ENCODE data around the gene CALML3. TPM values are rescaled to one million over a fixed set of nuclear protein-coding genes. Genes with fewer than 3 reads are reported as not detected.
A peak's percentile ranks its signal among the peaks of the same experiment; 100 is the strongest.

CALML3 gene
- total and polyA plus RNA-seq, 2 of the 13 experiments (the other 11 are each of a cell fraction or from before 2014, with no cell fraction given): not detected

GRCh38 chr10:5547931-5548660 lies 23.3 kb downstream of the CALML3 start (continued):
- TF ChIP-seq ZBTB37 (CRISPR knock-in tag; IDR thresholded peaks at IDR 0.05) (no peak), MTA1 (CRISPR knock-in tag; IDR thresholded peaks at IDR 0.05; ENCODE audit: borderline replicate concordance) (0 out of 2 replicates have a peak, but pooled peaks have one; percentile 19), SUZ12 (IDR thresholded peaks at IDR 0.05; ENCODE audit: low read depth, low read length) (no peak), HOXA3 (CRISPR knock-in tag; IDR thresholded peaks at IDR 0.05) (peak; percentile 46; the same call in 1 of the 2 replicates), ZNF740 (CRISPR knock-in tag; IDR thresholded peaks at IDR 0.05) (no peak), ZNF331 (CRISPR knock-in tag; IDR thresholded peaks at IDR 0.05) (0 out of 2 replicates have a peak, but pooled peaks have one; percentile 9), ZNF577 (CRISPR knock-in tag; IDR thresholded peaks at IDR 0.05; ENCODE audit: borderline replicate concordance, low read depth) (no peak), RXRB (CRISPR knock-in tag; IDR thresholded peaks at IDR 0.05; ENCODE audit: borderline replicate concordance) (0 out of 2 replicates have a peak, but pooled peaks have one; percentile 8), ADNP (CRISPR knock-in tag; IDR thresholded peaks at IDR 0.05) (no peak), LCORL (IDR thresholded peaks at IDR 0.05) (no peak), LCORL (CRISPR knock-in tag; IDR thresholded peaks at IDR 0.05) (peak; percentile 51; the same call in 1 of the 2 replicates), TEF (CRISPR knock-in tag; IDR thresholded peaks at IDR 0.05) (no peak), KDM6A (CRISPR knock-in tag; IDR thresholded peaks at IDR 0.05; ENCODE audit: low read depth) (0 out of 2 replicates have a peak, but pooled peaks have one; percentile 33), MYC (CRISPR knock-in tag; IDR thresholded peaks at IDR 0.05; ENCODE audit: borderline replicate concordance) (no peak), ZNF660 (CRISPR knock-in tag; IDR thresholded peaks at IDR 0.05; ENCODE audit: borderline replicate concordance, low read depth) (no peak), MED8 (CRISPR knock-in tag; IDR thresholded peaks at IDR 0.05; ENCODE audit: insufficient replicate concordance) (peak; percentile 19)
- TF ChIP-seq, protein P1, sequence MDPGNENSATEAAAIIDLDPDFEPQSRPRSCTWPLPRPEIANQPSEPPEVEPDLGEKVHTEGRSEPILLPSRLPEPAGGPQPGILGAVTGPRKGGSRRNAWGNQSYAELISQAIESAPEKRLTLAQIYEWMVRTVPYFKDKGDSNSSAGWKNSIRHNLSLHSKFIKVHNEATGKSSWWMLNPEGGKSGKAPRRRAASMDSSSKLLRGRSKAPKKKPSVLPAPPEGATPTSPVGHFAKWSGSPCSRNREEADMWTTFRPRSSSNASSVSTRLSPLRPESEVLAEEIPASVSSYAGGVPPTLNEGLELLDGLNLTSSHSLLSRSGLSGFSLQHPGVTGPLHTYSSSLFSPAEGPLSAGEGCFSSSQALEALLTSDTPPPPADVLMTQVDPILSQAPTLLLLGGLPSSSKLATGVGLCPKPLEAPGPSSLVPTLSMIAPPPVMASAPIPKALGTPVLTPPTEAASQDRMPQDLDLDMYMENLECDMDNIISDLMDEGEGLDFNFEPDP (CRISPR knock-in tag; conservative IDR thresholded peaks at IDR 0.05): no peak
- TF ChIP-seq, protein P2, sequence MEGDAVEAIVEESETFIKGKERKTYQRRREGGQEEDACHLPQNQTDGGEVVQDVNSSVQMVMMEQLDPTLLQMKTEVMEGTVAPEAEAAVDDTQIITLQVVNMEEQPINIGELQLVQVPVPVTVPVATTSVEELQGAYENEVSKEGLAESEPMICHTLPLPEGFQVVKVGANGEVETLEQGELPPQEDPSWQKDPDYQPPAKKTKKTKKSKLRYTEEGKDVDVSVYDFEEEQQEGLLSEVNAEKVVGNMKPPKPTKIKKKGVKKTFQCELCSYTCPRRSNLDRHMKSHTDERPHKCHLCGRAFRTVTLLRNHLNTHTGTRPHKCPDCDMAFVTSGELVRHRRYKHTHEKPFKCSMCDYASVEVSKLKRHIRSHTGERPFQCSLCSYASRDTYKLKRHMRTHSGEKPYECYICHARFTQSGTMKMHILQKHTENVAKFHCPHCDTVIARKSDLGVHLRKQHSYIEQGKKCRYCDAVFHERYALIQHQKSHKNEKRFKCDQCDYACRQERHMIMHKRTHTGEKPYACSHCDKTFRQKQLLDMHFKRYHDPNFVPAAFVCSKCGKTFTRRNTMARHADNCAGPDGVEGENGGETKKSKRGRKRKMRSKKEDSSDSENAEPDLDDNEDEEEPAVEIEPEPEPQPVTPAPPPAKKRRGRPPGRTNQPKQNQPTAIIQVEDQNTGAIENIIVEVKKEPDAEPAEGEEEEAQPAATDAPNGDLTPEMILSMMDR (CRISPR knock-in tag; IDR thresholded peaks at IDR 0.05): no peak
- TF ChIP-seq, protein P3, sequence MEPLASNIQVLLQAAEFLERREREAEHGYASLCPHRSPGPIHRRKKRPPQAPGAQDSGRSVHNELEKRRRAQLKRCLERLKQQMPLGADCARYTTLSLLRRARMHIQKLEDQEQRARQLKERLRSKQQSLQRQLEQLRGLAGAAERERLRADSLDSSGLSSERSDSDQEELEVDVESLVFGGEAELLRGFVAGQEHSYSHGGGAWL (CRISPR knock-in tag; IDR thresholded peaks at IDR 0.05): 0 out of 2 replicates have a peak, but pooled peaks have one; percentile 9
- TF ChIP-seq, protein P4, sequence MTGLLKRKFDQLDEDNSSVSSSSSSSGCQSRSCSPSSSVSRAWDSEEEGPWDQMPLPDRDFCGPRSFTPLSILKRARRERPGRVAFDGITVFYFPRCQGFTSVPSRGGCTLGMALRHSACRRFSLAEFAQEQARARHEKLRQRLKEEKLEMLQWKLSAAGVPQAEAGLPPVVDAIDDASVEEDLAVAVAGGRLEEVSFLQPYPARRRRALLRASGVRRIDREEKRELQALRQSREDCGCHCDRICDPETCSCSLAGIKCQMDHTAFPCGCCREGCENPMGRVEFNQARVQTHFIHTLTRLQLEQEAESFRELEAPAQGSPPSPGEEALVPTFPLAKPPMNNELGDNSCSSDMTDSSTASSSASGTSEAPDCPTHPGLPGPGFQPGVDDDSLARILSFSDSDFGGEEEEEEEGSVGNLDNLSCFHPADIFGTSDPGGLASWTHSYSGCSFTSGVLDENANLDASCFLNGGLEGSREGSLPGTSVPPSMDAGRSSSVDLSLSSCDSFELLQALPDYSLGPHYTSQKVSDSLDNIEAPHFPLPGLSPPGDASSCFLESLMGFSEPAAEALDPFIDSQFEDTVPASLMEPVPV (CRISPR knock-in tag; IDR thresholded peaks at IDR 0.05): no peak

Data from HepG2 (cell line).